ENCODE data around the gene CFAP206.

The CFAP206 gene

DNA sequence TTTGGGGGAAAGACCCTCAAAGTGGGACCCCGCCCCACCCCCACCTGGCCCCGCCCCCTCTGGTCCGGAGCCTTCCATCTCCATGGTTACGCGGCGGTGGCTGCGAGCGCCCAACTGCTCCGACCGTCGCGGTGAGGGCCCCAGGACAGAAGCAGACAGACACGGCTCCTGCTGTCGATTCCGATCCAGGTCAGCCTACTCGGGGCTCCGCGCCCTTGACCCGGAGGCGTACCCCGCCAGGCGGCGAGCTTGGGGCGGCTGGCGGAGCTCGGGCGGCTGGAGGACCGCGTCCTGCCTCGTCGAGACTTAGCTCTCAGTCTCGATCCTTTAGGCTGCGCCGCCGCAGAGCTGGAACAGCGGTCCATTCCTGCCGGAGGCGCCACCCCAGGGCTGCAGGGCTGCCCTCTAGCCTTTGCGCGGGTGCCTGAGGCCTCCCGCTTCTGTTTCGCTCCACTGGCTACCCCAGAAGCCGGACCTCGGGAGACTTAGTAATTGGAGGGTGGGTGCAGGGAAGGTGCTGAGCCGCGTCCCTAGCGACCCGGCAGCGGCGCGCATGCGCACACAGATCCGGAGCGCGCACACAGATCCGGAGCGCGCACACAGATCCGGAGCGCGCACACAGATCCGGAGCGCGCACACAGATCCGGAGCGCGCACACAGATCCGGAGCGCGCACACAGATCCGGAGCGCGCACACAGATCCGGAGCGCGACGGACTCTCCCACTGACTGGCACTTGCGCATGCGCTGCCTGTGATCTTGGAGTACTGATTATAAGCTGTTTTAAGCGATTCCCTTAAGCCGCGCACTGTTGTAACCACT, at the start of gene CFAP206:
Gene CFAP206 (plus strand): TSS at position 72 of the 820 bp plus-strand sequence. CDS start 1,868 bp downstream, outside the sequence.
- peak; percentile 59 to 60 (median 60) for DNase-seq (ENCODE audit: low read depth in 3 of 3, low spot score in 1 of 3)

- DNase-seq (ENCODE audit: low read depth in 3 of 3, low spot score in 1 of 3): no peak
Measured at GRCh38 chr6:87364602-87365252, 43.0 kb upstream of the CFAP206 start.

GRCh38 chr6:87366072-87366827, 41.5 kb upstream of the CFAP206 start:
- DNase-seq (ENCODE audit: low read depth in 3 of 3, low spot score in 1 of 3): no peak

DNA sequence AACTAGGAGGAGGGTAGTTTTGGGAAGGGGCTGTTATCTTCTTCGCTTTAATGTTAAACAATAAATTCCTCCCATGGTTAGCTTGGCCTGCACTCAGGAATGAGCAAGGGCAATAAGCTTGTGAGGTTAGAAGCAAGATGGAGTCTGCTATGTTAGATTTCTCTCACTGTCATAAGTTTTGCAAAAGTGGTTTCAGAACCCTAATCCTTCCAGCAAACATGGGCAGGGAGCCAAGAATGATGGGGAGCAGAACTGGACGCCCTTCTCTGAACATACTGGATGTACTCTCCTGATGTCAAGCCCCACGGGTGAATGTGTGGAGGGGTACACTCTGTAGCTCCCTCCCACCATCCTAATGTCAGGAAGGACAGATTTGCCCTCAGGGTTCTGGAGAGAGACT, 40.9 kb upstream of the CFAP206 start:
- DNase-seq (ENCODE audit: low read depth in 3 of 3, low spot score in 1 of 3): no peak

DNA sequence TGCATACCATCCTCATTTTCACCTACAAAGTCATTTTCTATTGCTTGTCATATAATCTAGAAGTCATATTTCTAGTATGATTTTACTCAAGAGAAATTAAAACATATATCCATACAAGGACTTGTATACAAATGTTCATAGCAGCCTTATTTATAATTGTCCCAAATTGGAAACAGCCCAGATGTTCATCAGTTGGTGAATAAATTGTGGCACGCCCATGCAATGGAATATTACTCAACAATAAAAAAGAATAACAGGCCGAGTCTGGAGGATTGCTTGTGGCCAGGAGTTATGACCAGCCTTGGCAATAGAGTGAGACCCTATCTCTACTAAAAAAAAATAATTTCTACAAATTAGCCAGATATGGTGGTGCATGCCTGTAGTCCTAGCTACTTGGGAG, 34.4 kb upstream of the CFAP206 start:
- DNase-seq (ENCODE audit: low read depth in 3 of 3, low spot score in 1 of 3): no peak

DNA sequence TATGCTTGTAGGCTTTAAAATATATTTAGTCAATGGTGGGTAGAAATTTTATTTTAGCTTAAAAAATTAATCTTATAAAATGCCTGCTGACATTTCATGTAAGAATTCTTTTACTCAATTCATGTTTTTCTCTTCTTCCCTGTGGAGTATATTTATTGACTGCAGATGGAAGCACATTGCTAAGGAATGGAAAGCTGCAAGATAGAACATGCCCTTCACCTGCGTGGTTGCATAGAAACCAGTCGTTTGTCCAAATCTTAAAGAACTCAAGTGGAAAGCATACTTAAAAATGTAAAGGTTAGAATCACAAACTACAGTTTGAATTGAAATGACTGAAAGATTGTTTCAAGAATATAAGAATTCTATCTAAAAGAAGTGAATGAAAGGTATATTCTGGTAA, 32.5 kb upstream of the CFAP206 start:
- DNase-seq (ENCODE audit: low read depth in 3 of 3, low spot score in 1 of 3): no peak

GRCh38 chr6:87376643-87377042, 31.1 kb upstream of the CFAP206 start:
- DNase-seq (ENCODE audit: low read depth in 3 of 3, low spot score in 1 of 3): no peak

DNA sequence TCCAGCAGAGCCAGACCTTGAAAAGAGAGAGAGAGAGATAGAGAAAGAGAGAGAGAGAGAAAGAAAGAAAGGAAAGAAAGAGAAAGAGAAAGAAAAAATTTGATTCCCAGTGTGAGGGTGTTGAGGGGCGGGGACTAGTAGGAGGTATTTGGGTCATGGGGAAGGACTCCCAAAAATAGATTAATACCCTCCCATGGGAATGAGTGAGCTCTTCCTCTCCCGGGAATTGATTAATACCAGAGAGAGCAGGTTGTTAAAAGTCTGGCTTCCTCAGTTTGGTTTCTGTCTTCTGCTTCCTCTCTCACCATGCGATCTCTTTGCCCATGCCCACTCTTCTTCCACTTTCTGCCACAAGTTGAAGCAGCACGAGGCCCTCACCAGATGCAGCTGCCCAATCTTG, 28.8 kb upstream of the CFAP206 start:
- DNase-seq (ENCODE audit: low read depth in 3 of 3, low spot score in 1 of 3): no peak

GRCh38 chr6:87382861-87383260, 24.9 kb upstream of the CFAP206 start:
- no peak for DNase-seq (ENCODE audit: low read depth in 3 of 3, low spot score in 1 of 3)

GRCh38 chr6:87384038-87384437, 23.7 kb upstream of the CFAP206 start:
- DNase-seq (ENCODE audit: low read depth in 3 of 3, low spot score in 1 of 3): no peak

DNA sequence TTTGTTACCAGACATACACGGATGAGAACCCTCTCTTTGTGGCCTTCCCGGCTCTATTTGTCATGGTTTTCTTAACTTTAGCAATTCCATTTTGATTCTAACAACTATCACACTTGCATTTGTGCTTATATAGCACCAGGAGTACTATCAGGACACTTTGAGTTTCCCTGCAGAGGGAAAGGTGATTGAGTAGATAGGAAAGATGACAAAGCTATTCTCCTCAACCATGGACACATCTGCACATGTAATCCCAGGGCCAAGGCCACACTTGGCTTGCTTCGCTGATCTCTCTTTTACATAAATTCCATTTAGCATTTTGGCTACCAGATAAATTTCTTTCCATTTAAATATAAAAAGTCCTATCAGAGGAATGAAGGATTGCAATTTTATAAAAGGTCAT, 23.3 kb upstream of the CFAP206 start:
- no peak for DNase-seq (ENCODE audit: low read depth in 3 of 3, low spot score in 1 of 3)

DNA sequence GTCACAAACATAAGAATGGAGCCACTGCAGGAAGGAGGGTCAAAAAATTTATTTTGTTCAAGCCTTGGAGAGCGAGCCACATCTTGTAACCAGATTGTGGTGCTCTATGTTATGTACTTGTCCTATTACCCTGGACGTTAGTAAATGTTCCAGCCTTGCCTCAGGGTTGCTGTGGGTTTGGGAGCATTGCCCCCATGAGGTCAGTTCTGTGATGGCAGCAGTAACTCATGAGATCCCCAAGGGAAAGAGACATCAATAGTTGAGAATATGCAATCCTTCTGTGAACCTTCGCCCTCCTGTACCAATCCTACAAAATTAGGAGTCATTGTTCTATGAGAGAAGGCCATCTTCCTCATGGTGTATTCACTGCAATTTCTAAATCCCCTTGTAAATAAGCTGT, 16.4 kb upstream of the CFAP206 start:
- DNase-seq (ENCODE audit: low read depth in 3 of 3, low spot score in 1 of 3): no peak

DNA sequence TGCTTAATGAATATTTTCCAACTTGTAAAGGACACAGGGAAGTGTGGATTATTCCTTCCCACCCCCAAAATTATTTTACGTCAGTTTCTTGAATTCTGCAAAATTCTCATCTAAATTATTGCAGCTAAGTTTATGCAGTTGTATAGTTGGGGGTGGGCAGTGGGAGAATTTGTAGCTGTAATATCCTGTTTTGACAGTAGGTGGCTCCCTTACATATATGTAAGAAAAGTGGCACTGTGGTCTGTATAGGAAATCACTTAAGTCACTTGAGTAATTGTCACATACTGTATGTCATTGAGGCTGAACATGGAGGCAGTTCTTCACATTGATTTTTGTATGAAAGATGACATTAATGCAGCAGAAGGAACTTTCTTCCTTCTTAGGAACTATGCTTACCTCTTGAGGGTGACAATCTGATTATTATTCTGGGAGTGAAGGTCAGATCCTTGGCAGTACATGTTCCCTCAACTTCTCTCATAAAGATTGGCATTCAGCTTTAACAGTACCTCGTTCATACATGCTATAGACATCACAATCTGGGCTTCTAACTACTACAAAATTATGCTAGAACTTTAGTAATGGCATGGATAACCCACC, 14.6 kb upstream of the CFAP206 start:
- DNase-seq (ENCODE audit: low read depth in 3 of 3, low spot score in 1 of 3): no peak

GRCh38 chr6:87395431-87395830, 12.3 kb upstream of the CFAP206 start:
- DNase-seq (ENCODE audit: low read depth in 3 of 3, low spot score in 1 of 3): no peak

GRCh38 chr6:87396595-87397392, 11.0 kb upstream of the CFAP206 start:
- DNase-seq (ENCODE audit: low read depth in 3 of 3, low spot score in 1 of 3): no peak

DNA sequence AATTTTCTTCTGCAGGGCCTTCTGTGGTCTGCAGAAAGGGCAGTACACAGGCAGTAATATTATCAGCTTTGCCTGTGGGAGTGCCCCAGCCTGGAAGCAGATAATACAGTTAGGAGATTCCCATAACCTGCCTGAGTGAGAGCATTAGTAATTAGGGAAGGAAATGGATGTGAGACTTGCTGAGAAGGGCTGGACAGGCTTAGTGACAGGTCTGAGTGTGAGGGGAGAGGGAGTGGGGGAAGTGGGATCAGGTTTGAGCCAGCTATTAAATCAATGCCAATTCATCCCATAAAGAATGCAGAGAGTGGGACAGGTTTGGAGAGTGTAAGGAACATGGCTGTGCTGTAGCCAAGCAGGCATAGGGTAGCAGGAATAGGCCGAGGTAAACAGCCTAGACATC, 10.1 kb upstream of the CFAP206 start:
- DNase-seq (ENCODE audit: low read depth in 3 of 3, low spot score in 1 of 3): no peak

- DNase-seq (ENCODE audit: low read depth in 3 of 3, low spot score in 1 of 3): no peak
Measured at GRCh38 chr6:87401832-87402231, 5.9 kb upstream of the CFAP206 start.

- no peak for DNase-seq (ENCODE audit: low read depth in 3 of 3, low spot score in 1 of 3)
Measured at GRCh38 chr6:87407561-87407900, 241 bp upstream of the CFAP206 start.

DNA sequence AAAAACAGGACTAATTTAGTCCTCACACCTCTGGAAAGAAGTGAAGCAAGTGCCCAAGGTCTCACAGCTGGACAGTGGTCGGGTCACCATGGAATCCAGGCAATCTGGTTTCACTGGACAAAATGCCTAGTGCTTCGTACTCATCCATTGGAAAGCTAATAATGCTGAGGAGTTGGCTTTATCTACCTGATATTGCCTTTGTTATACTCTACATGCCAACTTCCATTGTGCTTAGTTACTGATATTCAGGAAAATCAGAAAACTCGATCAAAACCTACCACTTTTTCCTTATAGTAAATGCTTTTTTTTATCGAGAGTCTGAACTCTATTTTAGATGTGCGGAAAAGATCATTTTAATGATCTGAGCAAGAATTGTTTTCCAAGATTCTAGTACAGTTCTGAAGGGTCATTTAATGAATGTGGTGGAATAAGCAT, 966 bp downstream of the CFAP206 start:
- DNase-seq (ENCODE audit: low read depth in 3 of 3, low spot score in 1 of 3): no peak

GRCh38 chr6:87419266-87419665, 11.5 kb downstream of the CFAP206 start:
- no peak for DNase-seq (ENCODE audit: low read depth in 3 of 3, low spot score in 1 of 3)

DNA sequence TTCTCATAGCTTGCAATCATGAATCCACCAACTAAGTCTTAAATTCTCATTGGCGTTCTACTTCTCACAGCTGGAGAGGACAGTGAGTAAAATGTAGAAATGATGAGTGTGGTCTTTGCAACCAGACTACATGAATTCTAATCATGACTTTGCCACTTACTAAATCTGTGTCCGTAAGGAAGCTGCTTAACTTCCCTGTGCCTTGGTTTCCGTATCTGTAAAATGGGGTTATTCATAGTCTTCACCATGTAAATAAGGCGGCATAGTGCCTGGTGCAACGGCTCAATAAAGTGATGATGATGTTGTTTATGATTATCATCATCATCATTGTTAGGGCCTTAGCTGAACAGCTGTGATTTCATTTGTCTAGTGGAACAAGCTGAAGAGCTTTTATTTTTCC, 12.6 kb downstream of the CFAP206 start:
- no peak for DNase-seq (ENCODE audit: low read depth in 3 of 3, low spot score in 1 of 3)
